Esophagus muscularis mucosa (tissue), 4 donors: ENCODE data around the gene LHPP. TPM values are rescaled to one million over a fixed set of nuclear protein-coding genes. Genes with fewer than 3 reads are reported as not detected.

ENCODE experiments used
- DNase-seq: peaks from one replicate; pipeline ENCODE4 v3.0.0-alpha.2; 2017; ENCODE audit errors: extremely low spot score
- H3K27ac ChIP-seq, 4 donors: fragments of 200-600 bp; sonication (generic); replicated peaks in 1 of 4; 1 replicate in 3 of 4; 2 replicates in 1 of 4; pipeline ENCODE4 v1.5.1; 2016 to 2019; ENCODE audit warnings: mild to moderate bottlenecking in 1 of 4
- H3K27me3 ChIP-seq, 4 donors: fragments of 200-600 bp; sonication (generic); one replicate each; pipeline versions ENCODE4 v1.5.1 to v1.6.0; 2016 to 2019
- H3K36me3 ChIP-seq, 4 donors: fragments of 200-600 bp; sonication (generic); one replicate each; pipeline ENCODE4 v1.5.1; 2016 to 2019
- H3K4me1 ChIP-seq, 4 donors: fragments of 200-600 bp; sonication (generic); one replicate each; pipeline ENCODE4 v1.5.1; 2016 to 2019
- H3K4me3 ChIP-seq, 4 donors: fragments of 200-600 bp; sonication (generic); 1 replicate in 2 of 4; 2 replicates in 2 of 4; pipeline ENCODE4 v1.5.1; 2016 to 2019; ENCODE audit warnings: mild to moderate bottlenecking in 4 of 4, moderate library complexity in 1 of 4
- H3K9me3 ChIP-seq, 4 donors: fragments of 200-600 bp; sonication (generic); 1 replicate in 3 of 4; 2 replicates in 1 of 4; pipeline ENCODE4 v1.5.1; 2016 to 2019
- CTCF ChIP-seq, 3 experiments: fragments of 200-600 bp in 2 of 3; fragments of 450-650 bp in 1 of 3; sonication (generic) in 2 of 3; IDR thresholded peaks; one replicate each; pipeline ENCODE4 v1.5.1; 2017 to 2019; ENCODE audit warnings: antibody characterized with exemption in 3 of 3, mild to moderate bottlenecking in 2 of 3, moderate library complexity in 1 of 3
- EP300 ChIP-seq: sonication (generic); formaldehyde crosslinking; IDR thresholded peaks from one replicate; pipeline ENCODE4 v1.6.1; 2017; ENCODE audit warnings: antibody characterized with exemption
- POLR2A ChIP-seq: fragments of 450-650 bp; IDR thresholded peaks from one replicate; pipeline ENCODE4 v1.6.1; 2017; ENCODE audit warnings: antibody characterized with exemption, moderate library complexity, mild to moderate bottlenecking, low read depth
- POLR2AphosphoS5 ChIP-seq, 2 donors: sonication (generic); formaldehyde crosslinking; IDR thresholded peaks; one replicate each; pipeline ENCODE4 v1.6.1; 2017; ENCODE audit warnings: antibody characterized with exemption in 2 of 2
- WGBS: methylation state at CpG from one replicate; pipeline ENCODE4 v1.1.5; 2018; 5-methylcytosine and 5-hydroxymethylcytosine counted together
- intact Hi-C: fragments of 100-400 bp; cut with DNase I; formaldehyde crosslinking; loops from one replicate; pipeline ENCODE4 v1.15.1; 2023
- total RNA-seq, 4 donors: library from RNA; depleted of rRNA; stranded (reverse); fragments of >200 nt; gene quantifications; one replicate each; pipeline versions ENCODE4 v1.1.0 to v1.2.1, GENCODE V29; 2016

Gene LHPP
- total RNA-seq, 4 donors from 2014 or later = 10.8 to 20.9 (median 15.7) TPM

GRCh38 chr10:124551755-124552154 lies 90.1 kb downstream of the LHPP start:
- H3K27me3 ChIP-seq = no peaks in the 10 kb centered on the region
- intact Hi-C loops = no loop called here
- H3K27ac ChIP-seq = no peak overlapping the region
- 89% methylated on average over 5 of the region's 11 CpGs for WGBS
- no peak for DNase-seq
- no peaks in the 10 kb centered on the region for H3K9me3 ChIP-seq
- H3K4me1 ChIP-seq = peaks cover 0 to 9% (median 3%) of the 10 kb centered on the region in 4 donors
- H3K4me3 ChIP-seq = no peak overlapping the region
- no peak for TF ChIP-seq POLR2A
- TF ChIP-seq POLR2AphosphoS5 (IDR thresholded peaks at IDR 0.05) = no peak
- TF ChIP-seq CTCF (IDR thresholded peaks at IDR 0.05) = no peak
- TF ChIP-seq EP300 = no peak
- no peaks in the 10 kb centered on the region for H3K36me3 ChIP-seq

- H3K9me3 ChIP-seq = no peaks in the 10 kb centered on the region
- no peak for TF ChIP-seq CTCF (IDR thresholded peaks at IDR 0.05)
- TF ChIP-seq POLR2A = no peak
- no peak for TF ChIP-seq POLR2AphosphoS5 (IDR thresholded peaks at IDR 0.05)
- no peak for TF ChIP-seq EP300
- H3K36me3 ChIP-seq = no peaks in the 10 kb centered on the region
- 97% methylated on average over 13 of the region's 14 CpGs for WGBS
- H3K27me3 ChIP-seq = no peaks in the 10 kb centered on the region
- peaks cover 2 to 9% (median 6%) of the 10 kb centered on the region in 4 donors for H3K4me1 ChIP-seq
- H3K4me3 ChIP-seq = no peak overlapping the region
- H3K27ac ChIP-seq = no peak overlapping the region
- no peak for DNase-seq
- intact Hi-C loops = no loop called here
Observed at GRCh38 chr10:124552691-124553276, 91.2 kb downstream of the LHPP start.

GRCh38 chr10:124554085-124554858 lies 92.6 kb downstream of the LHPP start:
- Histone ChIP-seq H3K4me3 (no peak overlapping the region), H3K4me1 (peaks cover 16 to 21% (median 18%) of the 10 kb centered on the region in 4 donors), H3K27ac (no peak overlapping the region), H3K36me3 (no peaks in the 10 kb centered on the region), H3K9me3 (no peaks in the 10 kb centered on the region), H3K27me3 (no peaks in the 10 kb centered on the region)
- intact Hi-C loops = no loop called here
- no peak for DNase-seq
- TF ChIP-seq CTCF (IDR thresholded peaks at IDR 0.05) (no peak), POLR2AphosphoS5 (IDR thresholded peaks at IDR 0.05) (no peak), EP300 (no peak), POLR2A (no peak)
- 98% methylated on average over 6 of the region's 10 CpGs for WGBS

GRCh38 chr10:124557167-124557566 lies 95.5 kb downstream of the LHPP start:
- Histone ChIP-seq H3K27ac (no peak overlapping the region), H3K4me3 (no peak overlapping the region), H3K4me1 (peaks cover 35 to 44% (median 42%) of the 10 kb centered on the region in 4 donors), H3K36me3 (no peaks in the 10 kb centered on the region), H3K9me3 (no peaks in the 10 kb centered on the region), H3K27me3 (no peaks in the 10 kb centered on the region)
- DNase-seq = no peak
- 80% methylated on average over 6 of the region's 10 CpGs for WGBS
- intact Hi-C loops = no loop called here
- no peak for TF ChIP-seq POLR2AphosphoS5 (IDR thresholded peaks at IDR 0.05)
- no peak for TF ChIP-seq CTCF (IDR thresholded peaks at IDR 0.05)
- no peak for TF ChIP-seq POLR2A
- TF ChIP-seq EP300 = no peak
